Colonic mucosa (tissue), 4 donors: ENCODE results near the gene LSM4. TPM values are rescaled to one million over a fixed set of nuclear protein-coding genes. Genes with fewer than 3 reads are reported as not detected.

Source experiments
- DNase-seq: peaks from one replicate; pipeline ENCODE4 v3.0.0-alpha.2; 2020
- H3K27ac ChIP-seq: fragments of 200-600 bp; one replicate; pipeline ENCODE4 v1.8.0; 2021
- H3K27me3 ChIP-seq: fragments of 200-600 bp; one replicate; pipeline ENCODE4 v1.8.0; 2021
- H3K36me3 ChIP-seq: fragments of 200-600 bp; one replicate; pipeline ENCODE4 v1.8.0; 2021
- H3K4me1 ChIP-seq: fragments of 200-600 bp; one replicate; pipeline ENCODE4 v1.8.0; 2021; ENCODE audit warnings: mild to moderate bottlenecking
- H3K4me3 ChIP-seq: fragments of 200-600 bp; one replicate; pipeline ENCODE4 v1.8.0; 2021
- H3K9ac ChIP-seq, 2 donors: one replicate each; pipeline ENCODE4 v1.7.0; 2013; ENCODE audit warnings: control low read depth in 2 of 2, low read depth in 2 of 2, low read length in 2 of 2
- H3K9me3 ChIP-seq: fragments of 200-600 bp; one replicate; pipeline ENCODE4 v1.8.0; 2021
- intact Hi-C: fragments of 100-400 bp; cut with DNase I; formaldehyde crosslinking; loops from one replicate; pipeline ENCODE4 v1.14.1; 2022
- total RNA-seq, 2 donors: library from RNA; stranded (reverse); fragmentation: NEBNext Ultra II Directional in 1 of 2; extraction: Animal tissue kit (Norgen Biotek cat#: 25700) in 1 of 2; gene quantifications; one replicate each; pipeline ENCODE4 v1.2.1, GENCODE V29; 2021
- TF ChIP-seq, protein P1 (sequence below): fragments of 200-600 bp; IDR thresholded peaks from one replicate; pipeline ENCODE4 v1.8.0; 2022; ENCODE audit warnings: antibody characterized with exemption, mild to moderate bottlenecking
- donor health status: healthy.
- donor health status: DM: no; HTN: no; CAD: no.
- donor health status: DM: no; HTN: no; CAD: no.

Gene LSM4
- total RNA-seq, 2 donors from 2014 or later, result 128 to 308 TPM

DNA sequence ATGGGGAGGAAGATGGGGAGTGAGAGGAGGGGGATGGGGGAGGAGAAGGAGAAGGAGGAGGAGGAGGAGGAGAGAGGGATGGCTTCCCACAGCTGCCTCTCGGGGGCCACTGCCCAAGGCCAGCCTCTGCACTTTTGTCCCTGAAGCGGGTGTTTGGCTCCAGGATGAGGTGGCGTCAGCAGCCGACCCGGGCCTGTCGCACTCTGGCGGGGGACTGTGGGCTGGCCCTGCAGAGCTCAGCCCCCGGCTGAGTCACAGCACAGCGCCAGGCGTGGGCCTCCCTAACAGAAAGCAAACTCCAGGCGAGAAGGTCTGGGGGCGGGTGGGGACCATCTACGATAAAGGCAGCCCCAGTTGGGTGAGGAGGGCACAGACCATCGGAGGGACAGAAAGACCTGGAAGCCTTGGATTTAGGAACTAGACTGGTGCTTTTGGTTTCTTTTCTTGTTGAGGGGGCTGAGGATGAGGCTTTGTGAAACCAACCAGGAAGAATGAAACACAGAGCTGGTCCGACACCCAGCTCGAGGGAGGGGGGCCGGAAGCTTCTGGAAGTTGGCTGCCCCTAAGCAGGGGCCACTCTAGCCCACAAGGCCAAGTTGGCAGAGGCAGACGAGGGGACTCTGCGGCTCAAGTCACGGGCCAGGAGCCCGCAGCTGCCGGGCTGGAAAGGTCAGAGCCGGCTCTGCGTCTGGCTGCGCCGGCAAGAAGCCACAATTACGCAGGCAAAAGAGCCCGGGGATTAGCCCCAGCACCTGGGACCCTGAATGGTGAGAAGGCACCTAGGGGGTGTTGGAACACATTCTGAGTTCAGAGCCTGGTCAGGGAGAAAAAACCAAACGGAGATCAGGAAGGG is 18.2 kb downstream of the LSM4 start:
- Histone ChIP-seq H3K9ac (peak overlapping the region; percentile 65 to 77), H3K9me3 (no peaks in the 10 kb centered on the region), H3K36me3 (no peaks in the 10 kb centered on the region), H3K4me3 (peak overlapping the region; percentile 11), H3K27ac (peak overlapping the region; percentile 97), H3K4me1 (peaks cover 4% of the 10 kb centered on the region), H3K27me3 (no peaks in the 10 kb centered on the region)
- TF ChIP-seq, protein P1, sequence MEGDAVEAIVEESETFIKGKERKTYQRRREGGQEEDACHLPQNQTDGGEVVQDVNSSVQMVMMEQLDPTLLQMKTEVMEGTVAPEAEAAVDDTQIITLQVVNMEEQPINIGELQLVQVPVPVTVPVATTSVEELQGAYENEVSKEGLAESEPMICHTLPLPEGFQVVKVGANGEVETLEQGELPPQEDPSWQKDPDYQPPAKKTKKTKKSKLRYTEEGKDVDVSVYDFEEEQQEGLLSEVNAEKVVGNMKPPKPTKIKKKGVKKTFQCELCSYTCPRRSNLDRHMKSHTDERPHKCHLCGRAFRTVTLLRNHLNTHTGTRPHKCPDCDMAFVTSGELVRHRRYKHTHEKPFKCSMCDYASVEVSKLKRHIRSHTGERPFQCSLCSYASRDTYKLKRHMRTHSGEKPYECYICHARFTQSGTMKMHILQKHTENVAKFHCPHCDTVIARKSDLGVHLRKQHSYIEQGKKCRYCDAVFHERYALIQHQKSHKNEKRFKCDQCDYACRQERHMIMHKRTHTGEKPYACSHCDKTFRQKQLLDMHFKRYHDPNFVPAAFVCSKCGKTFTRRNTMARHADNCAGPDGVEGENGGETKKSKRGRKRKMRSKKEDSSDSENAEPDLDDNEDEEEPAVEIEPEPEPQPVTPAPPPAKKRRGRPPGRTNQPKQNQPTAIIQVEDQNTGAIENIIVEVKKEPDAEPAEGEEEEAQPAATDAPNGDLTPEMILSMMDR, result no peak
- peak; percentile 67 for DNase-seq
- intact Hi-C loops, result no loop called here

DNA sequence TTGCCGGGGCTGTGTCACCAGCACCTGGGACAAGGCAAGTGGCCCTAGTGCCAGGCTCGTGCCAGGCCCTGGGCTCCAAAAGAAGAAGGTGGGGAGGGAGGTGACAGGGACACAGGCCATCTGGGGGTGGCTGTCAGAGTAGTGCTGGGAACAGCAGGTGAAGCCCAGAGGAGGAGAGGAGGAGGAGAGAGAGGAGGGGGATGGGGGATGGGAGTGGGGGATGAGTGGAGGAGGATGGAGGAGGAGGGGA is 18.7 kb downstream of the LSM4 start:
- H3K27me3 ChIP-seq, result no peaks in the 10 kb centered on the region
- H3K4me3 ChIP-seq, result peak overlapping the region; percentile 11
- DNase-seq, result no peak
- peak overlapping the region; percentile 97 for H3K27ac ChIP-seq
- peaks cover 4% of the 10 kb centered on the region for H3K4me1 ChIP-seq
- intact Hi-C loops, result no loop called here
- peak overlapping the region; percentile 65 to 77 for H3K9ac ChIP-seq
- TF ChIP-seq, protein P1, result no peak
- no peaks in the 10 kb centered on the region for H3K36me3 ChIP-seq
- H3K9me3 ChIP-seq, result no peaks in the 10 kb centered on the region

DNA sequence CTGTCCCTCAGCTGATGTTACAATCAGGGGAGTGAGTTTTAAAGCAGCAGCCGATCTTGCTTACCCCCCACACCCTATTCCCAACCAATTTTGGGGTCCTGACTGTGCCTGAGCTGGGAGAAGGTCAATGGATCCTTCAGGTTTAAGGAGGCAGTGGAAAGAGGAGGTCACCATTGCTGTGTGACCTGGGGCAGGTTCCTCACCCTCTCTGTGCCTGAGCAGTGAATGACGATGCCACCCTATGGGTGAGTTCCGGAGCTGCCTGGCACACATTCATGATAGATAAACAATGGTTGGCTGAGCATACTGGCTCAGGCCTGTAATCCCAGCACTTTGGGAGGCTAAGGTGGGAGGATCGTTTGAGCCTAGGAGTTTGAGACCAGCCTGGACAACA is 21.2 kb downstream of the LSM4 start:
- no peaks in the 10 kb centered on the region for H3K9me3 ChIP-seq
- peak overlapping the region; percentile 37 for H3K27ac ChIP-seq
- TF ChIP-seq, protein P1, result no peak
- no peak overlapping the region for H3K9ac ChIP-seq
- H3K36me3 ChIP-seq, result no peaks in the 10 kb centered on the region
- H3K4me1 ChIP-seq, result peaks cover 4% of the 10 kb centered on the region
- DNase-seq, result no peak
- no peaks in the 10 kb centered on the region for H3K27me3 ChIP-seq
- intact Hi-C loops, result no loop called here
- H3K4me3 ChIP-seq, result no peak overlapping the region

DNA sequence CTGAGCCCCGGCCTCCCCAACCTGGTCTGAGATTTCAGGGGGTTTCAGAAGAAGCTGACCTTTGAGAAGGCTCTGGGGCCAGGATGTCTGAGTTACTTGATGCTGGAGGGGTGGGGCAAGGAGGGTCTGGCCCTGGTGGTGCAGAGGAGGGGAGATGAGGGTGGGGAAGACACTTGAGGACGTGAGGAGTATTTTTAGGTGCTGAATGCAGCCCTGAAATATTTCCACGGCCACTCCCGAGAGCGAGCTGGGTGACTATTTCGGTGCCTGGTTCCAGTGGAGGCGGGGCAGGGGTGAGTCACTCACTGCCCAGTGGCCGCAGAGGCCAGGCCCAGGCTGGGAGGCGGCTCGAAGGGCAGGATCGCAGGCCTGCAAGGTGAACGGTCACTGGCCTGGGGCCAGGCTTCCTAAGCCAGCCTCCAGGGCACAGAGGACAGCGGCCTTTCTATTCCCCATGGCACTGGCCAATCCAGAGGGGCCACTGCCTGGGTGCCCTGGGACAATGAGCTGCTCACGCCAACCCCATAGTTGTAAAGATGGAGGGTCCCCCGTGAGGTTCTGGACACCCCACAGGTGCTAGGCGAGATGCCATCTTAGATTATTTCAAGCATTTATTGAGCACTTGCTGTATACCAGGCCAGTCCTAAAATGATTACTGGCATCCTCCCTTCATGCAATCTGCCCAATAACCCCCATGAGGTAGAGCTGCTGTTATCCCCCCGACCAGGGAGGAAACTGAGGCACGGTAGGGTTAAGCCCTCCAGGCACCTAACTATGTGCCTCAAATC is 21.8 kb downstream of the LSM4 start:
- H3K4me1 ChIP-seq, result peaks cover 4% of the 10 kb centered on the region
- peak overlapping the region in 1 of 2 donors; percentile 43 for H3K9ac ChIP-seq
- H3K27ac ChIP-seq, result peak overlapping the region; percentile 37
- no peaks in the 10 kb centered on the region for H3K36me3 ChIP-seq
- no peaks in the 10 kb centered on the region for H3K9me3 ChIP-seq
- intact Hi-C loops, result no loop called here
- no peak overlapping the region for H3K4me3 ChIP-seq
- DNase-seq, result peak; percentile 71
- H3K27me3 ChIP-seq, result no peaks in the 10 kb centered on the region
- TF ChIP-seq, protein P1, result no peak

DNA sequence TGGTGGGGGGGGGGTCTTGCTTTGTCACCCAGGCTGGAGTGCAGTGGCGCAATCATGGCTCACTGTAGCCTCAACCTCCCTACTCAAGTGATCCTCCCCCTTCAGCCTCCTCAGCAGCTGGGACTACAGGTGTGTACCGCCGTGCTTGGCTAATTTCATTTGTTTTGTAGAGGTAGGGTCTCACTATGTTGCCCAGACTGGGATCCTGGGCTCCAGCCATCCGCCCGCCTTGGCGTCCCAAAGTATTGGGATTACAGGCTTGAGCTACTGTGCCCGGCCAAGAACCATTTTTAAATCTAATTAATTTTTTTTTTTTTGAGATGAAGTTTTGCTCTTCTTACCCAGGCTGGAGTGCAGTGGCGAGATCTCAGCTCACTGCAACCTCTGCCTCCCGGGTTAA is 23.2 kb downstream of the LSM4 start:
- Histone ChIP-seq H3K27me3 (no peaks in the 10 kb centered on the region), H3K27ac (no peak overlapping the region), H3K4me1 (peaks cover 4% of the 10 kb centered on the region), H3K9ac (no peak overlapping the region), H3K9me3 (no peaks in the 10 kb centered on the region), H3K36me3 (no peaks in the 10 kb centered on the region), H3K4me3 (no peak overlapping the region)
- intact Hi-C loops, result no loop called here
- DNase-seq, result no peak
- TF ChIP-seq, protein P1, result no peak
